ENCODE data around the gene NEDD4L. TPM values are rescaled to one million over a fixed set of nuclear protein-coding genes. Genes with fewer than 3 reads are reported as not detected.

NEDD4L gene
- total and polyA plus RNA-seq, 10 of the 15 experiments (the other 5 are each of a cell fraction or from before 2014, with no cell fraction given) = 7.4 to 24.0 (median 17.7) TPM

GRCh38 chr18:58110398-58110797 lies 66.4 kb downstream of the NEDD4L start (continued):
- no peak for TF ChIP-seq HSF1 (IDR thresholded peaks at IDR 0.05; ENCODE audit: low read depth, low read length)
- peak; percentile 8 for TF ChIP-seq SP1 (IDR thresholded peaks at IDR 0.05; ENCODE audit: low read depth, low read length)
- TF ChIP-seq RAD51 (IDR thresholded peaks at IDR 0.05) = peak; percentile 67; the same call in 1 of the 2 replicates
- TF ChIP-seq E2F8 (IDR thresholded peaks at IDR 0.05; ENCODE audit: low read depth, partially characterized antibody) = no peak
- TF ChIP-seq RB1 (IDR thresholded peaks at IDR 0.05; ENCODE audit: borderline replicate concordance) = peak; percentile 53; the same call in 1 of the 2 replicates
- TF ChIP-seq KLF5 (IDR thresholded peaks at IDR 0.05; ENCODE audit: partially characterized antibody) = no peak
- no peak for TF ChIP-seq MAX (IDR thresholded peaks at IDR 0.05; ENCODE audit: low read depth, low read length)
- TF ChIP-seq ATF7 (IDR thresholded peaks at IDR 0.05; ENCODE audit: low read depth) = 0 out of 2 replicates have a peak, but pooled peaks have one; percentile 32
- TF ChIP-seq MTA2 (IDR thresholded peaks at IDR 0.05; ENCODE audit: low read depth) = peak; percentile 93
- TF ChIP-seq SMAD1 (IDR thresholded peaks at IDR 0.05; ENCODE audit: low read depth, partially characterized antibody) = no peak
- no peak for TF ChIP-seq BCL3 (IDR thresholded peaks at IDR 0.05; ENCODE audit: borderline replicate concordance, insufficient read depth, low read depth, low read length, poor library complexity, severe bottlenecking)
- no peak for TF ChIP-seq ZNF384 (IDR thresholded peaks at IDR 0.05; ENCODE audit: borderline replicate concordance, low read depth, low read length)
- no peak for TF ChIP-seq ZZZ3 (IDR thresholded peaks at IDR 0.05; ENCODE audit: control insufficient read depth, insufficient read length, low read depth)
- TF ChIP-seq EP300 (IDR thresholded peaks at IDR 0.05; ENCODE audit: borderline replicate concordance in 1 of 2, control insufficient read depth in 1 of 2, low read depth in 2 of 2, low read length in 2 of 2) = 0 out of 4 replicates have a peak, but pooled peaks of 1 of the 2 experiments have one; percentile 11
- peak; percentile 51 for TF ChIP-seq RELA (IDR thresholded peaks at IDR 0.05; ENCODE audit: borderline replicate concordance, partially characterized antibody)
- TF ChIP-seq GATAD2B (conservative IDR thresholded peaks at IDR 0.05; ENCODE audit: low read depth) = peak; percentile 74; the same call in 1 of the 2 replicates
- no peak for TF ChIP-seq POU2F2 (IDR thresholded peaks at IDR 0.05; ENCODE audit: borderline replicate concordance, low read depth, low read length)
- TF ChIP-seq CREB1 (IDR thresholded peaks at IDR 0.05; ENCODE audit: low read depth) = no peak
- no peak for TF ChIP-seq PML (IDR thresholded peaks at IDR 0.05; ENCODE audit: low read length)
- no peak for TF ChIP-seq ZBTB40 (IDR thresholded peaks at IDR 0.05; ENCODE audit: borderline replicate concordance)
- no peak for TF ChIP-seq ASH2L (IDR thresholded peaks at IDR 0.05; ENCODE audit: borderline replicate concordance, low read depth)
